Trophoblast cell (in vitro differentiated cells and primary cell): ENCODE data around the gene DBH.

Source experiments
- DNase-seq, 2 donors: peaks; one replicate each; pipeline ENCODE4 v3.0.0-alpha.2; 2016
- H2AFZ ChIP-seq: 2 replicates; pipeline ENCODE4 v1.6.1; 2013; ENCODE audit warnings: low read length, moderate library complexity, mild to moderate bottlenecking; ENCODE audit not compliant: insufficient read depth, poor library complexity
- H2AK5ac ChIP-seq: 2 replicates; pipeline ENCODE4 v1.6.1; 2013; ENCODE audit warnings: mild to moderate bottlenecking, low read length
- H2BK120ac ChIP-seq: 2 replicates; pipeline ENCODE4 v1.6.1; 2013; ENCODE audit warnings: low read length, mild to moderate bottlenecking, moderate library complexity; ENCODE audit not compliant: insufficient read depth, poor library complexity
- H2BK12ac ChIP-seq: 2 replicates; pipeline ENCODE4 v1.6.1; 2013; ENCODE audit warnings: mild to moderate bottlenecking, low read length, moderate library complexity
- H2BK5ac ChIP-seq: 2 replicates; pipeline ENCODE4 v1.6.1; 2013; ENCODE audit warnings: low read length, low read depth, moderate library complexity, mild to moderate bottlenecking; ENCODE audit not compliant: poor library complexity
- H3K14ac ChIP-seq: 2 replicates; pipeline ENCODE4 v1.6.1; 2013; ENCODE audit warnings: mild to moderate bottlenecking, low read length
- H3K18ac ChIP-seq: 2 replicates; pipeline ENCODE4 v1.6.1; 2013; ENCODE audit warnings: mild to moderate bottlenecking, low read length
- H3K23ac ChIP-seq: 2 replicates; pipeline ENCODE4 v1.6.1; 2013; ENCODE audit warnings: low read length
- H3K27ac ChIP-seq: 2 replicates; pipeline ENCODE4 v1.5.1; 2013; ENCODE audit warnings: low read depth, mild to moderate bottlenecking, inconsistent platforms, low read length, moderate library complexity
- H3K27me3 ChIP-seq: 2 replicates; pipeline ENCODE4 v1.6.1; 2013; ENCODE audit warnings: inconsistent platforms, mild to moderate bottlenecking, low read length, moderate library complexity; ENCODE audit not compliant: insufficient read depth
- H3K36me3 ChIP-seq, 2 experiments: 1 replicate in 1 of 2; 2 replicates in 1 of 2; pipeline ENCODE4 v1.6.1; 2013; ENCODE audit warnings: low read length in 2 of 2, mild to moderate bottlenecking in 2 of 2, moderate library complexity in 1 of 2; ENCODE audit not compliant: insufficient read depth in 2 of 2, control insufficient read depth in 1 of 2
- H3K4ac ChIP-seq: 2 replicates; pipeline ENCODE4 v1.6.1; 2013; ENCODE audit warnings: low read depth, mild to moderate bottlenecking, low read length, moderate library complexity
- H3K4me1 ChIP-seq, 2 experiments: 1 replicate in 1 of 2; 2 replicates in 1 of 2; pipeline ENCODE4 v1.6.1; 2013; ENCODE audit warnings: low read length in 2 of 2, mild to moderate bottlenecking in 2 of 2, moderate library complexity in 1 of 2; ENCODE audit not compliant: insufficient read depth in 2 of 2, control insufficient read depth in 1 of 2
- H3K4me2 ChIP-seq: 2 replicates; pipeline ENCODE4 v1.6.1; 2013; ENCODE audit warnings: inconsistent platforms, mild to moderate bottlenecking, low read length, moderate library complexity
- H3K4me3 ChIP-seq: 2 replicates; pipeline ENCODE4 v1.5.1; 2013; ENCODE audit warnings: mild to moderate bottlenecking, low read depth, low read length, inconsistent platforms
- H3K79me1 ChIP-seq: one replicate; pipeline ENCODE4 v1.6.1; 2013; ENCODE audit warnings: low read length
- H3K79me2 ChIP-seq: 2 replicates; pipeline ENCODE4 v1.6.1; 2013; ENCODE audit warnings: low read length, mild to moderate bottlenecking; ENCODE audit not compliant: control insufficient read depth, insufficient read depth, poor library complexity
- H3K9ac ChIP-seq: 2 replicates; pipeline ENCODE4 v1.6.1; 2013; ENCODE audit warnings: mild to moderate bottlenecking, low read length
- H3K9me3 ChIP-seq: 2 replicates; pipeline ENCODE4 v1.6.1; 2013; ENCODE audit warnings: low read depth, mild to moderate bottlenecking, control low read depth, inconsistent platforms, low read length; ENCODE audit not compliant: insufficient read depth
- H4K12ac ChIP-seq: 2 replicates; pipeline ENCODE4 v1.6.1; 2013; ENCODE audit warnings: low read depth, mild to moderate bottlenecking, low read length, moderate library complexity
- H4K8ac ChIP-seq: 2 replicates; pipeline ENCODE4 v1.6.1; 2013; ENCODE audit warnings: low read depth, mild to moderate bottlenecking, low read length, moderate library complexity
- H4K91ac ChIP-seq: one replicate; pipeline ENCODE4 v1.6.1; 2013; ENCODE audit warnings: low read depth, mild to moderate bottlenecking, low read length, moderate library complexity
- WGBS: extraction: QIAGEN DNeasy Blood & Tissue Kit; methylation state at CpG from one replicate; pipeline ENCODE4 v1.1.7; 2013; ENCODE audit warnings: missing lambda C conversion rate; ENCODE audit not compliant: insufficient read length, insufficient coverage; ENCODE audit errors: extremely low coverage; 5-methylcytosine and 5-hydroxymethylcytosine counted together

The DBH gene

GRCh38 chr9:133665096-133665495 is 28.9 kb downstream of the DBH start:
- Histone ChIP-seq H3K27ac (no peak overlapping the region), H3K9ac (no peak overlapping the region), H3K9me3 (no peaks in the 10 kb centered on the region), H3K79me1 (no peaks in the 10 kb centered on the region), H3K27me3 (no peaks in the 10 kb centered on the region), H2AFZ (no peak overlapping the region), H3K4me3 (no peak overlapping the region), H3K4me2 (no peak overlapping the region), H3K4ac (no peak overlapping the region), H4K12ac (no peak overlapping the region), H4K8ac (no peak overlapping the region), H3K79me2 (no peaks in the 10 kb centered on the region), H2BK5ac (no peak overlapping the region), H2BK120ac (no peak overlapping the region), H2AK5ac (no peak overlapping the region), H3K36me3 (no peaks in the 10 kb centered on the region), H3K18ac (no peak overlapping the region), H3K23ac (no peak overlapping the region), H3K4me1 (no peaks in the 10 kb centered on the region), H4K91ac (no peak overlapping the region), H3K14ac (no peak overlapping the region), H2BK12ac (no peak overlapping the region)
- no CpG with 5 or more reads among the region's 13 CpGs for WGBS
- no peak for DNase-seq

GRCh38 chr9:133665535-133665934 is 29.4 kb downstream of the DBH start:
- H2BK120ac ChIP-seq: no peak overlapping the region
- DNase-seq: no peak
- no peak overlapping the region for H3K18ac ChIP-seq
- H3K23ac ChIP-seq: no peak overlapping the region
- H3K36me3 ChIP-seq: no peaks in the 10 kb centered on the region
- H4K12ac ChIP-seq: no peak overlapping the region
- H2AFZ ChIP-seq: no peak overlapping the region
- no peaks in the 10 kb centered on the region for H3K9me3 ChIP-seq
- H4K91ac ChIP-seq: no peak overlapping the region
- no peak overlapping the region for H2BK5ac ChIP-seq
- no peaks in the 10 kb centered on the region for H3K4me1 ChIP-seq
- no peaks in the 10 kb centered on the region for H3K79me2 ChIP-seq
- no peak overlapping the region for H2BK12ac ChIP-seq
- H3K9ac ChIP-seq: no peak overlapping the region
- H3K79me1 ChIP-seq: no peaks in the 10 kb centered on the region
- H3K4ac ChIP-seq: no peak overlapping the region
- no CpG with 5 or more reads among the region's 12 CpGs for WGBS
- no peaks in the 10 kb centered on the region for H3K27me3 ChIP-seq
- H3K27ac ChIP-seq: no peak overlapping the region
- H2AK5ac ChIP-seq: no peak overlapping the region
- no peak overlapping the region for H3K4me2 ChIP-seq
- no peak overlapping the region for H3K4me3 ChIP-seq
- H4K8ac ChIP-seq: no peak overlapping the region
- no peak overlapping the region for H3K14ac ChIP-seq

DNA sequence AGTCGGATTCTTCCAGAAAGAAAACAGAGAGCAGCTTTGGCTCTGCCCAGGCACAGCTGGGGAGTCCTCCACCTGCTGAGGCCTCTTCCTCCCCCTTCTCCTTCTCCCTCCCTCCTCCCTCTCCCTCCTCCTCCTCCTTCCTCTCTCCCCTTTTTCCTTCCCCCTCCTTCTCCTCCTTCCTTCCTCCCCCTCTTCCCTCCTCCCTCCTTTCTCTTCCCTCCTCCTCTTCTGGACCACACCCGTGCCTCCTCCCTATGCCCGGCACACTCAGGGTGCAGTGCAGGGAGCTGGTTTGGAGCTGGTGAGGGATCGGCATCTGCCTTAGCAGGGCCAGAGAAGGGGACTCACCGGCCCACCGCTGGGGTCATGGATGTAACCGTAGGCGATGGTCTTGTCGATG is 30.2 kb downstream of the DBH start:
- H4K91ac ChIP-seq: no peak overlapping the region
- H3K27me3 ChIP-seq: no peaks in the 10 kb centered on the region
- H3K4ac ChIP-seq: no peak overlapping the region
- no peak overlapping the region for H2BK5ac ChIP-seq
- no peak overlapping the region for H3K14ac ChIP-seq
- no peak overlapping the region for H3K4me2 ChIP-seq
- H3K79me1 ChIP-seq: no peaks in the 10 kb centered on the region
- no peak overlapping the region for H3K18ac ChIP-seq
- no peak overlapping the region for H3K4me3 ChIP-seq
- WGBS: no CpG with 5 or more reads among the region's 9 CpGs
- no peak overlapping the region for H4K8ac ChIP-seq
- no peak for DNase-seq
- H3K9me3 ChIP-seq: no peaks in the 10 kb centered on the region
- no peaks in the 10 kb centered on the region for H3K79me2 ChIP-seq
- no peak overlapping the region for H3K23ac ChIP-seq
- H4K12ac ChIP-seq: no peak overlapping the region
- H2AK5ac ChIP-seq: no peak overlapping the region
- no peak overlapping the region for H2AFZ ChIP-seq
- no peaks in the 10 kb centered on the region for H3K4me1 ChIP-seq
- H3K9ac ChIP-seq: no peak overlapping the region
- no peaks in the 10 kb centered on the region for H3K36me3 ChIP-seq
- H3K27ac ChIP-seq: no peak overlapping the region
- H2BK12ac ChIP-seq: no peak overlapping the region
- no peak overlapping the region for H2BK120ac ChIP-seq

DNA sequence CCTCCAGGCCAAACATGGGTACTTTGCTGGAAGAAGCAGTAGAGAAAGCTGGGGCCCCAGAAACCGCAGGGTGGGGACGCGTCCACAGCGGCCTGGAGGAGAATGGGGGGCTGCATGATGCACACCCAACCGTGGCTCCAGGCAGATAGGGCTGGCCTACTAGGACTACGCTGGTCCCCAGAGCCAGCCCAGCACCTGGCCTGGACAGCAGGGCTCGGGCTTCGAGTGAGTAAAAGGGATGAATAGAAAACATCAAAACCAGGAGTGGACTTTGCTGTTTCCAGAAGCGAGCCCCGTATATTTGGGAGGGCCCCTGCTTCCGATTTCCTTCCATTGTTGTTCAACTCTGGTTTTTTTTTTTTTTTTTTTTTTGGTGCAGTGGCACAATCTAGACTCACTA is 30.7 kb downstream of the DBH start:
- H3K79me1 ChIP-seq: no peaks in the 10 kb centered on the region
- no peaks in the 10 kb centered on the region for H3K9me3 ChIP-seq
- DNase-seq: no peak
- no peak overlapping the region for H3K14ac ChIP-seq
- H3K4me3 ChIP-seq: no peak overlapping the region
- H4K12ac ChIP-seq: no peak overlapping the region
- no peak overlapping the region for H3K23ac ChIP-seq
- H3K4ac ChIP-seq: no peak overlapping the region
- no peak overlapping the region for H2BK5ac ChIP-seq
- no peak overlapping the region for H3K27ac ChIP-seq
- no peak overlapping the region for H3K18ac ChIP-seq
- no peaks in the 10 kb centered on the region for H3K36me3 ChIP-seq
- WGBS: no CpG with 5 or more reads among the region's 11 CpGs
- no peak overlapping the region for H3K9ac ChIP-seq
- H3K4me2 ChIP-seq: no peak overlapping the region
- no peak overlapping the region for H2AK5ac ChIP-seq
- no peak overlapping the region for H2BK12ac ChIP-seq
- no peak overlapping the region for H2BK120ac ChIP-seq
- no peak overlapping the region for H2AFZ ChIP-seq
- H4K91ac ChIP-seq: no peak overlapping the region
- no peak overlapping the region for H4K8ac ChIP-seq
- no peaks in the 10 kb centered on the region for H3K4me1 ChIP-seq
- no peaks in the 10 kb centered on the region for H3K27me3 ChIP-seq
- no peaks in the 10 kb centered on the region for H3K79me2 ChIP-seq
